GM10248 (cell line): ENCODE data around the gene TBC1D21.

Experiments
- CTCF ChIA-PET: fragments of 300-600 bp; sonication (Branson Sonifier 250); formaldehyde crosslinking; extraction: SDS; loops from one replicate; lab custom pipeline; 2021; ENCODE audit warnings: antibody characterized with exemption; lab: Yijun Ruan, JAX
- POLR2A ChIA-PET: fragments of 350-650 bp; sonication (Branson Sonifier 250); formaldehyde crosslinking; extraction: SDS; loops from one replicate; lab custom pipeline; 2020; ENCODE audit warnings: antibody characterized with exemption; lab: Yijun Ruan, JAX
- DNase-seq: peaks from one replicate; pipeline ENCODE4 v3.0.0; 2012; ENCODE audit errors: extremely low spot score
- TF ChIP-seq, protein P1 (sequence below): IDR thresholded peaks from 2 replicates; pipeline ENCODE4 v1.5.1; 2012; ENCODE audit warnings: mild to moderate bottlenecking, low read depth; ENCODE audit errors: extremely low read depth, missing control alignments, control extremely low read depth

TBC1D21 gene

DNA sequence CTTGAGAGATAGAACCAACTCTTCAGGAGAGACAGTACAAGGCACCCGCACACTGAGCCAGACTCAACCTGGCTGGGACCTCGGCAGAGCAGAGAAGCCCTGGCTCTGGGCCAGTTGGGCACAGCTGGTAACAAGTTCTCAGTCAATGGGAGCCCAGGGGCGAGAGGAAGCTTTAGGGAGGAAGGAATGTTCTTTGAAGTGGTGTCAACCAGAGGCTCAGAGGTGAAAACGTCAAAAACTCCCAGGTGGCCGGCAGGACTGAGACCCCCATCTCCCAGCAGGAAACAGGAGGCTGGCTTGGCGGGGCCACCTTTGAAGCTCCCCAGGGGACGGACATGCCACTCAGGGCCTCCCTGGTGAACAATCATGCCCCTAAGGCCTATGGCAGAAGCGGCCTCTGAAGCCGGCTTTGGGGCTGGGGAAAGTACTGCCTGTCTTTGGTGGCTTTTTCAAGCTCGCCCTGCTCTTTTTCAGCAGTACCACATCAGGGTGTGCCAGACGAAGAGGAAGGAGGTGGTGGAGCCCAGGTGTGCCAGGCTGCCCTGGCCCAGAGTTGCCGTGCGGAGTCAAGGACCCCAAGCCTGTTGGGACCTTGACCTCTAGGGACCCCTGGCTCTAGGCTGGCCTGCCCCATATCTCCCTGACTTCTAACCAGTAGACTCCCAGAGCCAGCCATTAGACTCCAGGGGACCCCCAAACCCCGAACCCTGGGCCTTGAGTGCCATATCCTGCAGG lies 16.7 kb upstream of the TBC1D21 start:
- POLR2A ChIA-PET: no interaction called here
- DNase-seq: no peak
- CTCF ChIA-PET: no interaction called here

DNA sequence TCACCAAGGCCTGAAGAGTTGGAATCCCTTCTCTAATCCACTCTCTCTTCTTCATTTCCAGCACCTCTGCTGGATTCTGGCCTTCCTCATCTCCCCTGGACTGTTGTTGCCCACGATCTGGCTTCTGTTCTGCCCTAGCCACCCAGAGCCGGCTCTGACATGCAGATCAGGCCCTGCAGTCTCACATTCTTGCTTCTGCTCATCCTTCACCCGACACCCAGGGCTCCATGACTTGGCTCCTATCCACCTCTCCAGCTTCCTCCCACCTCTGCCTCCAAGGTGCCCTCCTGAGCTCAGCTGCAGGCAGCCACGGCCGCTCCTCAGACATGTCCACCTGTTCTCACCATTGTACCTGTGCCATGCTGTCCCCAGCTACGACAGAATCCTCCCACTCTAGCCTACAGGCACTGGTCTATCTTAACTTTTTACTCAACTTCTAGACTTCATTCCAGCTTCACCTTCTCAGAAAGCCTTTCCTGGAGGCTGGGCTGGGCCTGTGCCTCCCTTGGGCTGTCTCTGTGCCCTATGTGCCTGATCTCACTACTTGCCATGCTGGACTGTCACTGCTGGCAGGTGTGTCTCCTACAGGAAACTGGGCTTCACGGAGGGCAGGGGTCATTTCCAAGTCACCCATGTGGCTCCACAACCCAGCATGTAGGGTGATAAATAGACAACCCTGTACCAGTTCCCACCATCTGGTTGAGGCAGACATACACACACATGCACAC lies 16.0 kb upstream of the TBC1D21 start:
- CTCF ChIA-PET: interaction anchor here (1.1 to 1.3 kb wide), 2 partner anchors 9 to 17 kb away, joined by 4 read pairs; partner anchors contain the start of gene TBC1D21
- TF ChIP-seq, protein P1, sequence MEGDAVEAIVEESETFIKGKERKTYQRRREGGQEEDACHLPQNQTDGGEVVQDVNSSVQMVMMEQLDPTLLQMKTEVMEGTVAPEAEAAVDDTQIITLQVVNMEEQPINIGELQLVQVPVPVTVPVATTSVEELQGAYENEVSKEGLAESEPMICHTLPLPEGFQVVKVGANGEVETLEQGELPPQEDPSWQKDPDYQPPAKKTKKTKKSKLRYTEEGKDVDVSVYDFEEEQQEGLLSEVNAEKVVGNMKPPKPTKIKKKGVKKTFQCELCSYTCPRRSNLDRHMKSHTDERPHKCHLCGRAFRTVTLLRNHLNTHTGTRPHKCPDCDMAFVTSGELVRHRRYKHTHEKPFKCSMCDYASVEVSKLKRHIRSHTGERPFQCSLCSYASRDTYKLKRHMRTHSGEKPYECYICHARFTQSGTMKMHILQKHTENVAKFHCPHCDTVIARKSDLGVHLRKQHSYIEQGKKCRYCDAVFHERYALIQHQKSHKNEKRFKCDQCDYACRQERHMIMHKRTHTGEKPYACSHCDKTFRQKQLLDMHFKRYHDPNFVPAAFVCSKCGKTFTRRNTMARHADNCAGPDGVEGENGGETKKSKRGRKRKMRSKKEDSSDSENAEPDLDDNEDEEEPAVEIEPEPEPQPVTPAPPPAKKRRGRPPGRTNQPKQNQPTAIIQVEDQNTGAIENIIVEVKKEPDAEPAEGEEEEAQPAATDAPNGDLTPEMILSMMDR: no peak
- POLR2A ChIA-PET: no interaction called here
- DNase-seq: no peak

More for the DNA sequence above, 16.7 kb upstream of the TBC1D21 start:
- TF ChIP-seq, protein P1: no peak

DNA sequence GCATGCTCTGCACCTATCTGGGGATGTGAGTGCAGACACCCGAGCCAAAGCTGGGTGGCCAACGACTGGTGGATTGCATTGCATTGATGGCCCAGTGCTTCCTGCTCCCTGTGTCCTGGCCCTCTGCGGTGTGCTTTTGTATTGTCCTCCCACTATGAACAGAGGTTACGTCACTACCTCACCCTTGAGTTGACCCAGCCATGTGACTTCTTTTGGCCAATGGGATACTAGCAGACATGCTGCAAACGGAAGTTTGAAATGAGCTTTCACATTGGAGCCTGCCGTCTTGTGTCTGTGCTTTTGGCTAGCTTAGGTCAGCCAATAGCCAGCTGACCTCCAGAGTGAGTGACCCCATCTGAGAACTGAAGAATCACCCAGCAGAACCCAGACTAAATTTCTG lies 15.3 kb upstream of the TBC1D21 start:
- CTCF ChIA-PET: interaction anchor here (1.1 to 1.3 kb wide), 3 partner anchors 9 to 16 kb away, joined by 3 to 4 read pairs (median 4); partner anchors contain the start of gene TBC1D21
- DNase-seq: no peak
- POLR2A ChIA-PET: no interaction called here
- TF ChIP-seq, protein P1: no peak

DNA sequence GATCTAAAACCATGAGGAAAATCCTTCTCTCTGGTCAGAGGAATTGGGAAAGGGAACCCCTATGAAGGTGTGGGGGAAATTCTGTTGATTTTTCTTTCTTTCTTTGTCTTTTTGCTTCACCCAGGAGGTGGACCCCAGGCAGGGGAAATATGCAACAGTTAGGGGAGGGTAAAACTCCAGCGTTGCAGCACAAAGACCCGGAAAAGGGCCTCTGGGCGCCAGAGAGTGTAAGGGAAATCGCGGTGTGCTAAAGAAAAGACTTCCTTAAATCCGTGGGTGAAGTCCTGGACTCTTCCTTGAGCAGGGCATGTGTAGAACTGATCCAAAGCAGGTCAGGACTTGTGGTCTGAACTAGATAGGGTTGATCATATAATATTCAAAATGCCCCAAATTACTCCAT lies 11.1 kb upstream of the TBC1D21 start:
- no peak for DNase-seq
- TF ChIP-seq, protein P1: no peak
- ChIA-PET POLR2A (no interaction called here), CTCF (interaction anchor here (2.1 kb wide), 1 partner anchor 9 kb away, joined by 9 read pairs; no protein-coding TSS in a partner anchor)

DNA sequence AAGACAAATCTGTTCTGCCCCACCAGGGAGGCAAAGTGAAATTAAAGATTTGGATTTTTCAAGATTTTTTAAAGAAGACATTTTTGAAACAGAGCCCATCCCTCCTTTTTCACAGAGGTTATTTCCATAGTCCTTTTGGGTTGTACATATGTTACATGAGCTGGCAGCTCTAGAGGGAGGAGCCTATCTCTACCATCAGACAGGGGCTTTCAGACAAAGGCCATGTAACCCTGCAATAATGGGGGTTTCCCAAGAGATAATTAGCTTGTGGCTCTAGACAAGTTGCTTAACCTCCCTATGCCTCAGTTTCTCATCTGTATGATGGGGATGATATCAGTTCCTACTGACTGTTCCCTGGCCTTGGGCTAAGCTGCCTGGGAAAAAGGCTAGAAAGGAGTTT lies 8.0 kb upstream of the TBC1D21 start:
- DNase-seq: no peak
- ChIA-PET CTCF (interaction anchor here (2.1 kb wide), 1 partner anchor 8 kb away, joined by 11 read pairs; the partner anchor contains the start of gene TBC1D21), POLR2A (no interaction called here)
- TF ChIP-seq, protein P1: no peak

DNA sequence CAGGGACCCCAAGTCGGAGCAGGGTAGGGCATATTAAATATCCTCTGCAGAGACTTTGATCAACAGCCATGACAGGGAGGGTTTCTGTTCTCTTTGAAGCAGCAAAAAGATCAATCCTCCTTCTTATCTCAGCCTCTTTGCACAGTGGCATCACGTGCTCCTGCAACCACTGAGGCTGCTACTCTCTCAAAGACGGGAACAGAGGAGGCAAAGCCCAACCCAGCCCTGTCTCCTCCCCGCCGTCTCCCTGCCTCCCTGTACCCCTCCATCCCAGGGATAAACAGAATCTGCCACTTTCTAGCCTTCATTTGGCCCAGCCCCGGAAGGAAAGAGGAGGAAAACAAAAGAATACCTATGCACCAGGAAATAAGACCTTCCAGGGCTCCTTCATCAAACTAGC lies 7.5 kb upstream of the TBC1D21 start:
- DNase-seq: no peak
- TF ChIP-seq, protein P1: no peak
- POLR2A ChIA-PET: no interaction called here
- CTCF ChIA-PET: interaction anchor here (1.1 to 2.1 kb wide), 2 partner anchors 8 kb away, joined by 4 to 11 read pairs; partner anchors contain the start of gene TBC1D21
